Fibroblast of peridontal ligament (primary cell): Measurements from ENCODE around the gene TRIM10.
"Not testable (repeated sequence)": the region's sequence is repeated elsewhere in the genome, so short reads cannot be mapped to it uniquely, and the experiment has no call there.

Experiments
- DNase-seq: peaks from one replicate; pipeline ENCODE4 v3.0.0-alpha.2; 2010; ENCODE audit errors: extremely low read depth

The TRIM10 gene

DNA sequence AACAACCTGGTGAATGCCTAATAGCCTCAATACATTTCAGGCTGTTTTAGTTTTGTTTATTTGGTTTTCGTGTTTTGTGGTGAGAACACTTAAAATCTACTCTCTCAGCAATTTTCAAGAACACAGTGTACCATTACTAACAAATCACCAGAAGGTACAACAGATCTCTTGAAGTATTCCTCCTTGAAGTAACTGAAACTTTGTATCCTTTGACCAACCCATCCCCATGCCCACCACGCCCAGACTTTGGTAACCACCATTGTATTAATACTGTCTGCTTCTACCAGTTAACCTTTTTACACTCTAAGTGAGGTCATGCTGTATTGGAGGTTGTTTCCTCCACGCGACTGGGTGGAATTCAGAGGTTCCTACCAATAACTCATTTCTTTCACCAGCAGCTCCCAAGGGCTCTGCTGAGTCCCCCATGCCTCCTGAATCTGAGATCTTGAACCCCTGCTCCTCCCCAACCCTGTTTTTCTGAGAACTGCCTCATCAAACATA is 30.8 kb downstream of the TRIM10 start:
- no peak for DNase-seq

DNA sequence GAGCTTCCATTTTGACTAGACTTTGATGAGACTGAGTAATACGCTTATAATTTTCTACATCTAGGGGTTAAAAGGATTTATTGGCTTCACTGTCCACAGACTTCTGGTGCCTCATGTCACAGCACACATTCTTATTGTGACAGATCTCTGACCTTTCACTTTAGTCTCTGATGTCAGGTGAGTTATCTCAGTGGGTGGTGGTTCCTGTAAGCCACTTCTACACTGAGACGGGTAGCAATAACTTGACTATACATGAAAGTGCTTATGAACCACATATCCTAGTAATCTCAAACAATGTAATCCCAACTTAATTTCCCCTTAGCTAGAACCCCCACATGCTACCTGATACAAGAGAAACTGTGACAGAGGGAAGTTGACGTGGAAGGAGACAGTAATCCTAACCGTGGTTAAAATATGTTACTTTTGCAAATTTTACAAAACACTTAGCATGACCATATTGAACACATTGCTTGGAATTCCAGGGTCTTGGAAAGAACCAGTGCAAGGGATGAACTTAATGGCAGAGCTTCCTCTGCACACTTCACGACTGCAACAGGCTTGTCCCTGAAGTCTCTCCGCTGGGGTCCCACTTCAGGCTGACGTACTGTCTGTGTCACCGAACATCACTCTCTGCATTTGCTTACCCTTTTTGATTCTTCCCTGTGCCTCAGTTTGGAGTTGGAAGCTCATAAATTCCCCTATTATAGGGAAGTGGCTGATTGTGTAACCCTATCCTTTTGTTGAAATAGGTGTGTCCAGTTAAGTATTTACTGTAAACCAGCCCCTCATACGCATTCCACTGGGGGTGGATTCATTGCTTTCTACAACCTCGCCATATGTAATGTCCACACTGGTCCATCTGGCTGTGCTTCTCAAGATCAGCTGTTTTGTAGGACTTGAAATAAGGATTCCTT is 31.5 kb downstream of the TRIM10 start:
- DNase-seq: no peak

DNA sequence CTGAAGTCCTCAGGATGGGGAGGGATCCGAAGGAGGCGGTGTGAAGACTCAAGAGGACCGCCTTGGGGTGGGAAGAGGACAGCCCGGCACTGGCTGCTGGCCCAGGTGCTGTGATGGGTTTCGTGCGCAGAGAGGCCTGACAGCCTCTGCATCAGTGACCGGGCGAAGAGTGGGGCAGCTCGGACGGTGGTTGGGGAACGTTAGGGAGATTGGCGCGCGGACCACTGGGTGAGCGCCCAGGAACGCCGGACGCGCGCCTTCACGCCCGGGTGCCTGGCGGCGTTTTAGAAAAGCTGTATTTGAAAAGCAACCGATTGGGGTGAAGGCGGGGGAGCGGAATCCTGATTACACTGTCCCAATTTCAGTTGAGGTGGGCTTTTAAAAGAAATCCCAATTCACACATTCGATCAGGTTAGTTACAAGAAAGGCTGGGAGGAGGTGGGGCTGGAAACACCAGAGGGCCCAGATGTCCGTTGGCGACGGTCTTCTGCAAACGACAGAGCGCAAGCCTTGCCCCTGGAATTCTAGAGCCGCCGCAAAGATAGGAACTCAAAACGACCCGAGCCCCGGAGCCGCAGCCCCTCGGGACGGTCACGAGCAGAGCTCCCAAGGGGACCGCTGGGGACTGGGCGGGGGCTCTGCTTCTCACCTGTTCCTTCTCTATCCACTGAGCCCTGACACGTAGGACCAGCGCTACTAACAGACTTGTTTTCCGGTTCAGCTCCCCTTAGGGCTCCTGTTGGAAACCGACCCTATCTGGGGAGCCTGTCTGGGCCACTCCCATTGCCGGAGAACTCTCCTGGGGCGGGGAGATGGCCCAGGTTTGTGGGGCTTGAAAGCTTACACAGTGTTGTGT is 33.5 kb downstream of the TRIM10 start:
- no peak for DNase-seq

DNA sequence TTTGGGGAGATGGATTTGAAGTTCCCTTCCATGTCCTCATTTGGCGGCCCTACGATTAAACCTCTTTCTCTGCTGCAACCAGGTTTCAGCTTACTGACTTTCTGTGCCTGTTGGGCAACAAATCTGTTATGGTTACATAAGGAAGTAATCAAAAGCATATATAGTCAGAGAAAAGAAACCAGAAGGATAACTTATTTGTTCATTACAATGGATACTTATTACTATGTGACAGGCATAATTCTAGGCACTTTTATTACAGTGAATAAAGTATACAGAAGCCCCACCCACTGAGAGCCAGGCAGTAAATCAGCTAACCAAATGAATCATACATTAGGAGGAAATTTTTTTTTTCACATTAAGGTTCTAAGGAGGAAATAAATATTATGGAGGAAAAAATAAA is 38.5 kb downstream of the TRIM10 start:
- DNase-seq: peak; percentile 64

DNA sequence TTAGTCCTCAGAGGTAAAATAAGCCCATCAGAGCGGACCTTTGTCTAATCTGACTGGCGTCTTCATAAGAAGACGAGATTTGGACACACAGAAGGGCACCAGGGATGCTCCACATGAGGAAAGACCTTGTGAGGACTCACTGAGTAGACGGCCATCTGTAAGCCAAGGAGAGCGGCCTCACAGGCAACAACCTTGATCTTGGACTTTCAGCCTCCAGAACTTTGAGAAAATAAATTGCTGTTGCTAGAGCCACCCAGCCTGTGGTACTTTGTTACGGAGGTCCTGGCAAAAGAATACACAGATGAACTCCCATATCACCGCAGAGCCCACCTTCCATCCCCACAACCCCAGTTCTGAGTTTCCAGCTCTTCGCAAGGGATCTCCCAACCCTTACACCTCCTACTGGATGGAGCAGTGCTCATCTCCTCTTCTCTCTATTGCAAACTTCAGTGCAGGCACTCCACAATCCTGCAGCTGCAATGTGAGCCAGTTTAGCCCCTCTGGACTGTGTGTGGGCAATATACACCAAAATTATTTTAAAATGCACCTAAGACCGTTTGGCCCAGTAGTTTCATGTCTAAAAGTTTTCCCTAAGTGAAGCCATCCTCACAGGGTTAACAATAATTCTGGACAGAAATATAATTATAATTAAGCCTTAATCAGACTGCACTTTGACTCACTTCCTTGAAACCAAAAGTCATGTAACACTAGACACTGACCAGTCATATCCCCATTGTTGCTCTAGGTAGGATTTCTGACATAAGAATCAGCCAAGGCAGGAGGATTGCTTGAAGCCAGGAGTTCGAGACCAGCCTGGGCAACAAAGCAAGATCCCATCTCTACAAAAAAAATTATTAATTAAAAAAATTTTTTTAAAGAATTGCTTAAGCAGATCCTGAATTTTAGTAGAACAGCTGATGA is 39.3 kb downstream of the TRIM10 start:
- no peak for DNase-seq

DNA sequence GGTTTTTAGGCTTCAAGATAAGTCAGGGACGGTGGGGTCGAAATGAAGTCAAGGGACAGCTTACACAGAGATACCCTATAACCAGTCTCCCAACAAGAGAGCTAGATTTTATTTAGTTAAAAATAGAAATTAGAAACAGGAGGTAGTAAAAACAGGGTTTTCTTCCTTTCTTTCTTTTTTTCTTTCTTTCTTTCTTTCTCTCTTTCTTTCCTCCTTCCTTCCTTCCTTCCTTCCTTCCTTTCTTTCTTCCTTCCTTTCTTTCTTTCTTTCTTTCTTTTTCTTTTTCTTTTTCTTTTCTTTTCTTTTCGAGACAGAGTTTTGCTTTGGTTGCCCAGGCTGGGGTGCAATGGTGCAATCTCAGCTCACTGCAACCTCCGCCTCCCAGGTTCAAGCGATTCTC is 42.3 kb downstream of the TRIM10 start:
- DNase-seq: not testable (repeated sequence)

DNA sequence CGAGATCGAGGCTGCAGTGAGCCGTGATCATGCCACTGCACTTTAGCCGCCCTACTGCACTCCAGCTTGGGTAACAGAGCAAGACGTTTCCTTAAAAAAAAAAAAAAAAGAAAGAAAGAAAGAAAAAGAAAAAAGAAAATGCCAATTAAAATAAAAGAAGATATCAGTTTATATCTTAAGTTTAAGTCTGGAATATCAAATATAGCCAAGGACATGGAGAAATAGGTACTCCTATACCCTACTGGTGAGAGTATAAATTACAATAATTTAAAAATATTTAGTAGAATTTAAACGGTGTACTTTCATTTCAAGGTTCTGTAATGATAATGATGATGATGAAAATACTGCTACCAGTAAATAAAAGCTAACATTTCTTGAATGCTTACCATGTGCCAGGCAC is 44.3 kb downstream of the TRIM10 start:
- DNase-seq: no peak

DNA sequence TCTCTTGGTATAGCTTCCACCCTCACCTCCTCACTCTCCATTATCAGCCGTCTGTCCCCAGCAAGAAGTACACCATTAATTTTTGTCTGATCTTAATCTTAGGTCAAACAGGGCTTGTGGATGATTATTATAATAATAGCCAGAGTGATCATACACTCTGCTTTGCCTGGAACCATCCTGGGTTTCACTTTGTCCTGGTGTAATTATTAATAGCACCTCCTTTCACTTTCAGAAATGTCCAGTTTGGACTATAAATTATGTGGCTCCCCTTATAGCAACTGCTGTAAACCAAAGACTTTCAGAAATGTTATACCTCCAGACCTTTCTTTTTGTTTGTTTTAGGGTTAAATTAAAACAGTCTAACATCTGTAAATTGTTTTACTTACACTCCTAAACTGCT is 47.2 kb downstream of the TRIM10 start:
- DNase-seq: no peak

DNA sequence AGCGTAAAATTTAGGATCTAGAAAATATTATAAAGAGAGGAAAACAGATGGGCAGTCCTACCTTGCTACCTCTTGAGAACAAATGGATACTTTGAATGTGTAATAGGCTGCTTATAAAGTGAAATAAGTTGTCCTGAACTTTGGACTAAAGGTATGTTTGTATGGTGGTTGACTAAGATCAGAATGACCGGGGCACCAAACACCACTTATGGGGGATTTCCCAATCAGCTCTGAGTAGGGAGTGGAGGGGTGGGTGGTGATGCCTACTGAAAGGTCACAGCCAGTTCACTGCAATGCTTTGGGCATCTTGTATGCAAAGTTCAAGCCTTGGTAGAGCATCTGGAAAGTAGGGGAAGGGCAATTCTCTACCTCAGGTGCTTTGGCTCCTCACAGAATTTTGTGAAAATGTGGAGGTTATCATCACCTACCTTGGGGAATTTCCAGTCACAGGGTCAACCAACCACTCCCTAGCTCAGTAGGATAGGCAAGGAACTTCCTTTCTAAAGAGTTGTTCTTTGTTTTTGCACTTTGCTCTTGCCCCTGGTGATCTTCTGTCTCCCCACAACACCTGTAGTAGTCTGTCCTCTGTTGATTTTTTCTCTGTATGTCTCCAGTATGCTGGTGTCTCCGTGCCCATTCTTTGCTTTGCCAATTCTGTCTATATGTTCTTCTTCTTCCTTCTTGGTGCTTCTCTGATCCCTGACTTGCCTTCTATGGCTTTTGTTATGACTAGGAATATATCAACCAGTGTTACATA is 47.8 kb downstream of the TRIM10 start, which contains the start of gene TRIM31:
TSS of gene TRIM31 (minus strand) at position 88 of the 757 bp plus-strand sequence. CDS start 285 bp downstream, outside the sequence.
- DNase-seq: no peak

DNA sequence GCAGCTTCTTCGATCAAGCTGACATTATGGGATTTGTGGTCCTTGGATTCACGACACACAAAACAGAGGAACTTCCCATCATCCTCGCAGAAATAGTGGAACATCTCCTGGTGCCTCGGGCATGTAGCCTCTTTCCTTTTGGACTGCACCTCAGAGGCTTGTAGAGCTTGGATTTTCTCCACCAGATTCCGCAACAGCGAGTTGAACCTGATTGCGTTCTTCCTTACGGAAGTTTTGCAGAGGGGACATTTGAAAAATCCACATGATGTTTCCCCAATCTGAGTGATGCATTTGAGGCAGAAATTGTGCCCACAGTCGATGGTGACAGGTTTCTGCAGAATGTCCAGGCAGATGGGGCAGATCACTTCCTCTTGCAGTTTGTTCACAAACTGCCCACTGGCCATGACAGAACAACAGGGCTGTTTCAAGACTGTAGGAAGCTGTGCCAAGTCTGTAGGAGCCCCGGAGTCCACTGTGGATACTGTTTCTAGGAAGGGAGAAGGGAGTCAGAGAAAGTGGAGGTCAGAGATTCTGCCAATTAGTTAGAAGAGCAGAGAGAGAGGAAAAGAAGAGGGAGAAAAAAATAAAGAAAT is 48.5 kb downstream of the TRIM10 start:
- no peak for DNase-seq

DNA sequence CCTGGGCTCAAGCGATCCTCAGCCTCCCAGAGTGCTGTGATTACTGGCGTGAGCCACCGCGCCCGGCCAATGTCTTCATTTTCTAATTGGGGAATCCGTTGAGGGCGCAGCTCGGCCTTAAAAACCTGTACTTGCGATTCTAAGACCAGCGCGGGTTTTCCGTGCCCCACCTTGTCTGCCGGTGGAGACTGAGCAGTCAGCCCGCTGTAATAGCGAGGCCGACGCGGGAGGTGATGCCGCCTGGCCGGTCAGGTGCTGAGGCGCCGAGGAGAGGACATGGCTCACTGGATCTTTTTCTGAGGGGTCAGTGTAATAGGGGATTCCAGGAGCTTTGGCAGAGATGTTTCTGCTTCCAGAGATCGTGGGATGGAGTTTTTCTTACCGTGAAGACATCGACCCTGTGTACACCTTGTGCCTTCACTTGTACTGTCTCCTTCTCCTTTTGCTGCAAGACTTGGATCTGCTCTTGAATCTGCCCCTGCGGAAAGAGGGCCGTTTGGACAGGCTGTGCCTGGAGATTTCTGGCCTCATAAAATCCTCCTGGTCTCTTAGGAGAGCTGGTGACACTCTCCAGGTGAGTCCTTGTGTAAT is 49.6 kb downstream of the TRIM10 start:
- DNase-seq: no peak

DNA sequence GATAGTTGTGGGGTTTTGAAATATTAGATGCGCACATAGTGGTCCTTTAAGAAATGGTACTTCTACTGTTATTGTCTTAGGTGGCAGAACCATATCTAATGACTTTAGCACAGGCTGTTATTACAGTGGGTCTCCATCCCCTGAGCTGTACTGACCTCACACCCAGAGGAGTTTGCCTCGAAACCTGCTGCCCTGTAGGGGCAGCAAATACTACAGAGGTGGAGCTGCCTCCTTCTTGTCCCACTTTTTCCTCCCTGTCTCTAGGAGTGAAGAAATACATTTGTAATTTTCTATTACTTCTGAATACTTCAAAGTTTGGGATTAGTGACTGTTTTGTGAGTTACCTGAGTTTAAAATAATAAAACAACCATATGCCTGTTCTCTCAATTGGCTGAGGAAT is 56.4 kb downstream of the TRIM10 start:
- DNase-seq: no peak

DNA sequence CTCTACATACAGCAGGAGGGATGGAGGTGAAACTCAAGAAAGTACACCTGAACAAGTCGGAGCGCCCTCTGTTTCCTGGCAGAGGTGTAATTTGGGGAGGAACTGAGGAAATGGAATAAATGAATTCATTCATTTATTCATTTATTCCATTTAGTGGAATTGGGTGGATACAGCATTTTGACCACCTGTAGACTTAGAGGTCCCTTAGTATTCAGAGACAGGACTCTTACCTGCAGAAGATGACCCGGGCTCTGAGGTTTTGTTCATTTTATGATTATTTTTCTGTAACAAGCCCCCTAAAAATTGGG is 57.2 kb downstream of the TRIM10 start:
- no peak for DNase-seq

DNA sequence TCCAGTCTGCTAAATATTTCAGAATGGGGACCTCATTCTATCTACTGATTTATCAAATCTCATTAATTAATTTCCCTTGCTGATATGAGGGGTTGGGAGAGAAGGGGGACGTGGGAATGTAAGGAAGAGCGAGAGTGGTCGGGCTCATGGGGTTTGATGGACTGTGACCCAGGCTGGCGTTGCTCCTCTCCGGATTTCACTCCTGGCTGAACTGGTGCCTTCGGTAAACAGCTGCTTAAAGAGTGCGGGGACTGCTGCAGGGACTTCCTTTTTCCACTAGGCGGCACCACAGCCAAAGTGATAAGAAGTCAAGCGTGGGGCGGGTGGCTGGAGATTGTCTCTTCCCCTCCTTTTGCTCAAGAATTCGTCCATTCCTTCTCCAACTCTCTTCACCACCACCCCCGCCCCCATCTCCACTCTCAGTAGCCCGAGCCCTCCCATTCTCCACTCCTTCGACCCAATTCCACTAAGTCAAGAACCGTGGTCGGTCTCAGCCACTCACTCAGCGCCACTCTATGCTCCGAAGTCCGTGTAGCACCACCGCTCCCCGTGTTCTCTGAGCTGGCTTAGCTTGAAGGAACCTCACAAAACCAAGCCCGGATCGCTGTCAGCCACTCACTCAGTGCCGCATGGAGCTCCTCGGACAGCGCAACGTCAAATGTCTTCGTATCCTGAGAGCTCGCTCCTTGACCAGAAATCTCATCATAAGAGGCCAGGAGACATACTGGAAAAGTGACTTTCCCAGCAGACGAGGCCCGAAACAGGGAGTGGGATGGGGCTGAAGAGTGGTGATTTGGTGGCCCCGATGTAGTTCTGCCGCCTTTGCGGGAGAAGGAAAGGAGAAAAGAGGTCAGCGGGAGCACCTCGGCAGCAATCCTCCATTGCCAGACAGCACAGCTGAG is 57.8 kb downstream of the TRIM10 start:
- DNase-seq: peak; percentile 91

DNA sequence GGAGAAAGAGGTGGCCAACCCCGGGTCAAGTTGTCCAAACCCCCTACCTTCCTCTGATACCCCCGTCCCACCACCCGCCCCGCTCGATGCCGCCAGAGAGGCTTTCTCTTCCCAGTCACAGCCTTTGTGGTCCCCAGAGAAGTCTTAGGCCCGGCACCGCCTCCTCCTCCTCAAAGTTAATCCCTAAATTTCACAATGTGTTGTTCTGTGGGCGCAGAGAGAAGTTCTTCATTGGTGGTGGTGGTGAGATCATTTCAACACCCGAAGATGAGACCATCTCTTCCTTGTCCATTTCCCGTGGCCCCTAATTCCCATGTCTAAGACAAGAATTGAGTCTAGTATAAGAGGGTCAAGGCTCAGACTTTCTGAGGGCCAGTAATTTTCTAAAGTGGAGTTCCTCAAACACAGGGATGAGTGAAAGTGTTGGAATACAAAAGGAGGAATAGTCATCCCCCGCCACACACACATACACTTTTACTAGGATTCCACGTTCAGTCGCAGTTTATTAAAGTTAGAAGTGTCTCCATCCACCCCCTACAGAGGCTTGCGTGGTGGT is 58.5 kb downstream of the TRIM10 start:
- peak; percentile 31 for DNase-seq
